CD4-positive, CD25-positive, alpha-beta regulatory T cell (primary cell): Measurements from ENCODE around the gene AKIRIN2. TPM values are rescaled to one million over a fixed set of nuclear protein-coding genes. Genes with fewer than 3 reads are reported as not detected.
A peak's percentile ranks its signal among the peaks of the same experiment; 100 is the strongest.

ENCODE experiments used
- ATAC-seq, 2 donors: fragments of 150-1000 bp; cut with Tn5 transposase; one replicate each; pipeline ENCODE4 v1.10.0; 2021; ENCODE audit warnings: low read depth in 2 of 2, moderate number of reproducible peaks in 2 of 2, moderate library complexity in 1 of 2
- DNase-seq, 3 donors: peaks; one replicate each; pipeline versions ENCODE4 v3.0.0 to v3.0.0-alpha.2; 2012 to 2022; ENCODE audit warnings: mixed read lengths in 1 of 3
- H3K27ac ChIP-seq: one replicate; pipeline ENCODE4 v1.7.0; 2013; ENCODE audit warnings: mild to moderate bottlenecking, low read length; ENCODE audit not compliant: insufficient read depth, poor library complexity, severe bottlenecking
- H3K27me3 ChIP-seq: one replicate; pipeline ENCODE4 v1.7.0; 2013; ENCODE audit warnings: low read length; ENCODE audit not compliant: control insufficient read depth, insufficient read depth
- H3K36me3 ChIP-seq: one replicate; pipeline ENCODE4 v1.7.0; 2013; ENCODE audit warnings: mild to moderate bottlenecking, low read length, moderate library complexity; ENCODE audit not compliant: control insufficient read depth, insufficient read depth
- H3K4me1 ChIP-seq: 2 replicates; pipeline ENCODE4 v1.7.0; 2013; ENCODE audit warnings: mild to moderate bottlenecking, low read length; ENCODE audit not compliant: insufficient read depth, control insufficient read depth, poor library complexity, severe bottlenecking
- H3K4me3 ChIP-seq: one replicate; pipeline ENCODE4 v1.7.0; 2013; ENCODE audit warnings: low read depth, mild to moderate bottlenecking, low read length, moderate library complexity
- H3K9me3 ChIP-seq, 2 experiments: 1 replicate in 1 of 2; 2 replicates in 1 of 2; pipeline ENCODE4 v1.7.0; 2013; ENCODE audit warnings: low read length in 2 of 2, mild to moderate bottlenecking in 1 of 2, moderate library complexity in 1 of 2; ENCODE audit not compliant: control insufficient read depth in 2 of 2
- H3K27ac Mint-ChIP-seq, 3 donors: one replicate each; pipeline ENCODE4 v1.8.0; 2020 to 2022; ENCODE audit warnings: mild to moderate bottlenecking in 3 of 3, mixed read lengths in 3 of 3, moderate library complexity in 2 of 3
- H3K27me3 Mint-ChIP-seq: one replicate; pipeline ENCODE4 v1.8.0; 2022; ENCODE audit warnings: mild to moderate bottlenecking, mixed read lengths
- H3K36me3 Mint-ChIP-seq: one replicate; pipeline ENCODE4 v1.8.0; 2020; ENCODE audit warnings: mixed read lengths
- H3K4me1 Mint-ChIP-seq, 4 donors: one replicate each; pipeline ENCODE4 v1.8.0; 2020 to 2022; ENCODE audit warnings: mixed read lengths in 4 of 4, mild to moderate bottlenecking in 1 of 4
- H3K4me3 Mint-ChIP-seq, 4 donors: one replicate each; pipeline ENCODE4 v1.8.0; 2020 to 2022; ENCODE audit warnings: mild to moderate bottlenecking in 4 of 4, mixed read lengths in 4 of 4, moderate library complexity in 3 of 4
- H3K9me3 Mint-ChIP-seq, 7 donors: one replicate each; pipeline ENCODE4 v1.8.0; 2020 to 2022; ENCODE audit warnings: mixed read lengths in 7 of 7, mild to moderate bottlenecking in 3 of 7, moderate library complexity in 2 of 7
- polyA plus RNA-seq, 4 donors: library from polyadenylated mRNA; unstranded; fragments of 300-500 nt; fragmentation: Illumina TruSeq; gene quantifications; one replicate each; pipeline ENCODE4 v1.2.3, GENCODE V29; 2021
- total RNA-seq: library from RNA; stranded (reverse); gene quantifications from one replicate; pipeline ENCODE4 v1.2.3, GENCODE V29; 2022

The AKIRIN2 gene
- total and polyA plus RNA-seq, 5 donors from 2014 or later, result 47.7 to 119 (median 50.3) TPM

- no peaks in the 10 kb centered on the region for H3K9me3 Mint-ChIP-seq
- H3K4me3 Mint-ChIP-seq, result no peak overlapping the region
- Histone ChIP-seq H3K27ac (no peak overlapping the region), H3K4me1 (no peaks in the 10 kb centered on the region), H3K27me3 (no peaks in the 10 kb centered on the region), H3K4me3 (no peak overlapping the region), H3K9me3 (no peaks in the 10 kb centered on the region), H3K36me3 (peaks cover 27% of the 10 kb centered on the region)
- no peak for DNase-seq
- ATAC-seq, result no peak
- H3K27me3 Mint-ChIP-seq, result no peaks in the 10 kb centered on the region
- H3K4me1 Mint-ChIP-seq, result peaks cover 15 to 27% (median 18%) of the 10 kb centered on the region in 4 donors
- no peak overlapping the region for H3K27ac Mint-ChIP-seq
- H3K36me3 Mint-ChIP-seq, result peaks cover 34% of the 10 kb centered on the region
These were observed 34.0 kb downstream of the AKIRIN2 start for GRCh38 chr6:87668013-87668412.

- ATAC-seq, result no peak
- peaks cover 22% of the 10 kb centered on the region for H3K36me3 ChIP-seq
- DNase-seq, result no peak
- Mint-ChIP-seq H3K27ac (no peak overlapping the region), H3K36me3 (peaks cover 30% of the 10 kb centered on the region), H3K9me3 (no peaks in the 10 kb centered on the region), H3K4me3 (no peak overlapping the region), H3K27me3 (no peaks in the 10 kb centered on the region), H3K4me1 (peaks cover 15 to 23% (median 18%) of the 10 kb centered on the region in 4 donors)
- no peak overlapping the region for H3K27ac ChIP-seq
- no peak overlapping the region for H3K4me3 ChIP-seq
- H3K27me3 ChIP-seq, result no peaks in the 10 kb centered on the region
- H3K4me1 ChIP-seq, result no peaks in the 10 kb centered on the region
- H3K9me3 ChIP-seq, result no peaks in the 10 kb centered on the region
These were observed 35.0 kb downstream of the AKIRIN2 start for GRCh38 chr6:87667032-87667431.

GRCh38 chr6:87664921-87665485 is 37.0 kb downstream of the AKIRIN2 start:
- no peak overlapping the region for H3K4me3 Mint-ChIP-seq
- Histone ChIP-seq H3K4me1 (no peaks in the 10 kb centered on the region), H3K36me3 (peaks cover 28% of the 10 kb centered on the region), H3K9me3 (no peaks in the 10 kb centered on the region), H3K4me3 (no peak overlapping the region), H3K27me3 (no peaks in the 10 kb centered on the region), H3K27ac (no peak overlapping the region)
- H3K9me3 Mint-ChIP-seq, result no peaks in the 10 kb centered on the region
- DNase-seq (no peak), ATAC-seq (no peak)
- no peak overlapping the region for H3K27ac Mint-ChIP-seq
- H3K4me1 Mint-ChIP-seq, result peaks cover 4 to 7% (median 6%) of the 10 kb centered on the region in 4 donors
- H3K36me3 Mint-ChIP-seq, result peaks cover 38% of the 10 kb centered on the region
- H3K27me3 Mint-ChIP-seq, result no peaks in the 10 kb centered on the region

- H3K9me3 Mint-ChIP-seq, result no peaks in the 10 kb centered on the region
- H3K27ac Mint-ChIP-seq, result no peak overlapping the region
- peaks cover 0 to 4% (median under 1%) of the 10 kb centered on the region in 4 donors for H3K4me1 Mint-ChIP-seq
- Histone ChIP-seq H3K27me3 (no peaks in the 10 kb centered on the region), H3K36me3 (peaks cover 28% of the 10 kb centered on the region), H3K4me3 (no peak overlapping the region), H3K9me3 (no peaks in the 10 kb centered on the region), H3K4me1 (no peaks in the 10 kb centered on the region), H3K27ac (no peak overlapping the region)
- no peak overlapping the region for H3K4me3 Mint-ChIP-seq
- H3K36me3 Mint-ChIP-seq, result peaks cover 34% of the 10 kb centered on the region
- no peaks in the 10 kb centered on the region for H3K27me3 Mint-ChIP-seq
- DNase-seq (no peak), ATAC-seq (no peak)
These were observed 38.6 kb downstream of the AKIRIN2 start for GRCh38 chr6:87663434-87663833.

GRCh38 chr6:87661503-87661902 is 40.5 kb downstream of the AKIRIN2 start:
- H3K9me3 Mint-ChIP-seq, result peaks cover 0 to 4% (median 0%) of the 10 kb centered on the region in 7 donors
- no peaks in the 10 kb centered on the region for H3K27me3 Mint-ChIP-seq
- Histone ChIP-seq H3K9me3 (no peaks in the 10 kb centered on the region), H3K4me1 (peaks cover 7% of the 10 kb centered on the region), H3K36me3 (peaks cover 29% of the 10 kb centered on the region), H3K4me3 (no peak overlapping the region), H3K27ac (no peak overlapping the region), H3K27me3 (no peaks in the 10 kb centered on the region)
- H3K27ac Mint-ChIP-seq, result peak overlapping the region; percentile 12 to 69 (median 28)
- no peak for ATAC-seq
- H3K4me1 Mint-ChIP-seq, result peaks cover 10 to 18% (median 15%) of the 10 kb centered on the region in 4 donors
- peaks cover 31% of the 10 kb centered on the region for H3K36me3 Mint-ChIP-seq
- H3K4me3 Mint-ChIP-seq, result no peak overlapping the region
- no peak for DNase-seq

GRCh38 chr6:87661016-87661415 is 41.0 kb downstream of the AKIRIN2 start:
- ATAC-seq (no peak), DNase-seq (no peak)
- peaks cover 11 to 20% (median 16%) of the 10 kb centered on the region in 4 donors for H3K4me1 Mint-ChIP-seq
- no peaks in the 10 kb centered on the region for H3K27me3 ChIP-seq
- H3K27ac Mint-ChIP-seq, result peak overlapping the region; percentile 12 to 69 (median 28)
- H3K9me3 Mint-ChIP-seq, result peaks cover 0 to 4% (median 0%) of the 10 kb centered on the region in 7 donors
- H3K36me3 Mint-ChIP-seq, result peaks cover 29% of the 10 kb centered on the region
- peaks cover 9% of the 10 kb centered on the region for H3K4me1 ChIP-seq
- no peak overlapping the region for H3K27ac ChIP-seq
- H3K4me3 Mint-ChIP-seq, result no peak overlapping the region
- H3K9me3 ChIP-seq, result no peaks in the 10 kb centered on the region
- H3K36me3 ChIP-seq, result peaks cover 29% of the 10 kb centered on the region
- H3K4me3 ChIP-seq, result no peak overlapping the region
- H3K27me3 Mint-ChIP-seq, result no peaks in the 10 kb centered on the region

GRCh38 chr6:87660226-87660911 is 41.7 kb downstream of the AKIRIN2 start:
- Mint-ChIP-seq H3K9me3 (peaks cover 0 to 4% (median 0%) of the 10 kb centered on the region in 7 donors), H3K4me3 (no peak overlapping the region), H3K27me3 (no peaks in the 10 kb centered on the region), H3K36me3 (peaks cover 29% of the 10 kb centered on the region), H3K4me1 (peaks cover 11 to 20% (median 16%) of the 10 kb centered on the region in 4 donors), H3K27ac (peak overlapping the region in 2 of 3 donors; percentile 9 to 47)
- Histone ChIP-seq H3K9me3 (no peaks in the 10 kb centered on the region), H3K27me3 (no peaks in the 10 kb centered on the region), H3K36me3 (peaks cover 28% of the 10 kb centered on the region), H3K4me1 (peaks cover 9% of the 10 kb centered on the region), H3K4me3 (no peak overlapping the region), H3K27ac (no peak overlapping the region)
- DNase-seq (no peak), ATAC-seq (no peak)
